GM18505 (cell line): ENCODE measurements around the gene NEK11.

ENCODE experiments used
- ATAC-seq: cut with Tn5 transposase; IDR thresholded peaks from one replicate; pipeline ENCODE4 v1.9.1; 2021; ENCODE audit not compliant: unreplicated experiment
- POLR2A ChIP-seq: IDR thresholded peaks from 4 replicates; pipeline ENCODE4 v1.6.1; 2011; ENCODE audit warnings: borderline replicate concordance; ENCODE audit not compliant: insufficient read depth, insufficient read length; ENCODE audit errors: extremely low read depth

Gene NEK11

GRCh38 chr3:131067983-131068382, 41.3 kb downstream of the NEK11 start:
- ATAC-seq: no peak
- TF ChIP-seq POLR2A: no peak

GRCh38 chr3:131072099-131072559, 45.5 kb downstream of the NEK11 start:
- ATAC-seq: no peak
- no peak for TF ChIP-seq POLR2A

GRCh38 chr3:131072845-131073244, 46.2 kb downstream of the NEK11 start:
- no peak for ATAC-seq
- TF ChIP-seq POLR2A: no peak

GRCh38 chr3:131075632-131076328, 49.1 kb downstream of the NEK11 start:
- TF ChIP-seq POLR2A: no peak
- ATAC-seq: no peak

- TF ChIP-seq POLR2A: no peak
- ATAC-seq: no peak
Measured at GRCh38 chr3:131077904-131078303, 51.2 kb downstream of the NEK11 start.

GRCh38 chr3:131079086-131079485, 52.4 kb downstream of the NEK11 start:
- no peak for ATAC-seq
- no peak for TF ChIP-seq POLR2A

- ATAC-seq: no peak
- no peak for TF ChIP-seq POLR2A
Measured at GRCh38 chr3:131081224-131081623, 54.5 kb downstream of the NEK11 start.

- TF ChIP-seq POLR2A: no peak
- no peak for ATAC-seq
Measured at GRCh38 chr3:131082246-131082645, 55.6 kb downstream of the NEK11 start.

- no peak for TF ChIP-seq POLR2A
- no peak for ATAC-seq
Measured at GRCh38 chr3:131082871-131083863, 56.5 kb downstream of the NEK11 start.

GRCh38 chr3:131091768-131092167, 65.1 kb downstream of the NEK11 start:
- TF ChIP-seq POLR2A: no peak
- no peak for ATAC-seq

- no peak for TF ChIP-seq POLR2A
- ATAC-seq: no peak
Measured at GRCh38 chr3:131107637-131108433, 81.2 kb downstream of the NEK11 start.

GRCh38 chr3:131109156-131109555, 82.5 kb downstream of the NEK11 start:
- ATAC-seq: no peak
- TF ChIP-seq POLR2A: no peak

GRCh38 chr3:131110087-131110486, 83.4 kb downstream of the NEK11 start:
- TF ChIP-seq POLR2A: no peak
- ATAC-seq: no peak
